Stimulated activated CD4-positive, alpha-beta T cell treated with anti-CD3 and anti-CD28 coated beads, TNF-alpha, amount 100 ng/mL, for 48 hours (primary cell): Measurements from ENCODE around the gene MEP1A.
"Not testable (repeated sequence)": the region's sequence is repeated elsewhere in the genome, so short reads cannot be mapped to it uniquely, and the experiment has no call there.

Experiments
- DNase-seq, 3 donors: peaks; one replicate each; pipeline ENCODE4 v3.0.0-alpha.2; 2020; ENCODE audit warnings: low read depth in 3 of 3

MEP1A gene

GRCh38 chr6:46834257-46834916, 41.2 kb downstream of the MEP1A start:
- DNase-seq = not testable (repeated sequence)

- DNase-seq = not testable (repeated sequence)
These were observed 41.8 kb downstream of the MEP1A start for GRCh38 chr6:46834991-46835390.

GRCh38 chr6:46838033-46838432, 44.8 kb downstream of the MEP1A start:
- no peak for DNase-seq

- not testable (repeated sequence) for DNase-seq
These were observed 49.2 kb downstream of the MEP1A start for GRCh38 chr6:46842252-46842846.

GRCh38 chr6:46845126-46845525, 51.9 kb downstream of the MEP1A start:
- no peak for DNase-seq

GRCh38 chr6:46848684-46849360, 55.6 kb downstream of the MEP1A start:
- DNase-seq = peak; percentile 15 to 49 (median 44)

GRCh38 chr6:46849361-46849690, 56.1 kb downstream of the MEP1A start:
- no peak for DNase-seq

- no peak for DNase-seq
These were observed 57.6 kb downstream of the MEP1A start for GRCh38 chr6:46850792-46851191.

- not testable (repeated sequence) for DNase-seq
These were observed 58.4 kb downstream of the MEP1A start for GRCh38 chr6:46851576-46851975.

- DNase-seq = peak in 1 of 3 donors; percentile 10
These were observed 62.8 kb downstream of the MEP1A start for GRCh38 chr6:46855966-46856365.

GRCh38 chr6:46862381-46862780, 69.2 kb downstream of the MEP1A start:
- DNase-seq = no peak

GRCh38 chr6:46863791-46864190, 70.6 kb downstream of the MEP1A start:
- no peak for DNase-seq

- DNase-seq = no peak
These were observed 72.0 kb downstream of the MEP1A start for GRCh38 chr6:46865221-46865620.

GRCh38 chr6:46867411-46867810, 74.2 kb downstream of the MEP1A start:
- DNase-seq = no peak

- no peak for DNase-seq
These were observed 82.9 kb downstream of the MEP1A start for GRCh38 chr6:46876126-46876525.

- DNase-seq = no peak
These were observed 85.8 kb downstream of the MEP1A start for GRCh38 chr6:46879003-46879402.

- DNase-seq = no peak
These were observed 89.5 kb downstream of the MEP1A start for GRCh38 chr6:46882645-46883044.

GRCh38 chr6:46888031-46888430, 94.8 kb downstream of the MEP1A start:
- no peak for DNase-seq

- DNase-seq = no peak
These were observed 95.4 kb downstream of the MEP1A start for GRCh38 chr6:46888578-46888977.
